ENCODE data around the gene PRR30.

- TF ChIP-seq CTCF (IDR thresholded peaks at IDR 0.05): no peak
- TF ChIP-seq POLR2A (IDR thresholded peaks at IDR 0.05): no peak
Measured at GRCh38 chr2:27137322-27137935, 1.8 kb downstream of the PRR30 start.
